IMR-90 (cell line): Measurements from ENCODE around the gene OSBPL9. TPM values are rescaled to one million over a fixed set of nuclear protein-coding genes. Genes with fewer than 3 reads are reported as not detected.

Experiments
- ATAC-seq: fragments of 200-7000 bp; cut with Tn5 transposase; 2 replicates; pipeline ENCODE4 v1.9.1; 2020; ENCODE audit warnings: low read depth, mild to moderate bottlenecking, moderate library complexity
- BruUV-seq: library from RNA; stranded (reverse); fragments of 400-500 nt; replicated peaks from 2 replicates; lab custom pipeline; 2021; lab: Mats Ljungman, UMichigan
- CTCF ChIA-PET: fragments of 300-600 bp; formaldehyde crosslinking; extraction: SDS; loops from one replicate; lab custom pipeline; 2021; ENCODE audit warnings: antibody characterized with exemption; lab: Yijun Ruan, JAX
- POLR2A ChIA-PET: fragments of 300-600 bp; sonication (Branson Sonifier 250); formaldehyde crosslinking; loops from one replicate; lab custom pipeline; 2022; ENCODE audit warnings: antibody characterized with exemption; ENCODE audit not compliant: unreplicated experiment; lab: Charles Lee
- DNase-seq: peaks from one replicate; pipeline ENCODE4 v3.0.0; 2013
- H2AFZ ChIP-seq: replicated peaks from 2 replicates; pipeline ENCODE3; 2013; ENCODE audit warnings: low read length, mild to moderate bottlenecking; ENCODE audit not compliant: poor library complexity
- H2AK5ac ChIP-seq: 2 replicates; pipeline ENCODE4 v1.6.1; 2013; ENCODE audit warnings: low read depth, low read length, inconsistent platforms
- H2AK9ac ChIP-seq: replicated peaks from 2 replicates; pipeline ENCODE3; 2013; ENCODE audit warnings: mild to moderate bottlenecking, low read depth, low read length, moderate library complexity; ENCODE audit not compliant: poor library complexity
- H2BK120ac ChIP-seq: 2 replicates; pipeline ENCODE4 v1.6.1; 2013; ENCODE audit warnings: low read depth, low read length, inconsistent platforms
- H2BK15ac ChIP-seq: 3 replicates; pipeline ENCODE4 v1.6.1; 2013; ENCODE audit warnings: low read depth, low read length, inconsistent platforms
- H2BK20ac ChIP-seq: 2 replicates; pipeline ENCODE4 v1.6.1; 2013; ENCODE audit warnings: low read depth, mild to moderate bottlenecking, inconsistent platforms, low read length, moderate library complexity
- H2BK5ac ChIP-seq: 2 replicates; pipeline ENCODE4 v1.6.1; 2013; ENCODE audit warnings: mild to moderate bottlenecking, low read depth, low read length, inconsistent platforms; ENCODE audit not compliant: poor library complexity, severe bottlenecking
- H3K14ac ChIP-seq: replicated peaks from 2 replicates; pipeline ENCODE4 v1.6.1; 2013; ENCODE audit warnings: low read depth, low read length, inconsistent platforms
- H3K18ac ChIP-seq: 2 replicates; pipeline ENCODE4 v1.6.1; 2013; ENCODE audit warnings: low read depth, low read length, control low read depth
- H3K23ac ChIP-seq: 2 replicates; pipeline ENCODE4 v1.6.1; 2013; ENCODE audit warnings: low read depth, low read length, inconsistent platforms
- H3K27ac ChIP-seq: 2 replicates; pipeline ENCODE4 v1.5.1; 2013; ENCODE audit warnings: mild to moderate bottlenecking, control low read depth, low read length; ENCODE audit not compliant: insufficient read depth
- H3K27me3 ChIP-seq: 2 replicates; pipeline ENCODE4 v1.6.1; 2013; ENCODE audit warnings: low read length; ENCODE audit not compliant: control insufficient read depth, insufficient read depth
- H3K36me3 ChIP-seq: 2 replicates; pipeline ENCODE4 v1.6.1; 2013; ENCODE audit warnings: low read length, mixed read lengths; ENCODE audit not compliant: control insufficient read depth, insufficient read depth
- H3K4ac ChIP-seq: 2 replicates; pipeline ENCODE4 v1.6.1; 2013; ENCODE audit warnings: low read depth, low read length, inconsistent platforms
- H3K4me1 ChIP-seq: 2 replicates; pipeline ENCODE4 v1.6.1; 2013; ENCODE audit warnings: low read length, mixed read lengths; ENCODE audit not compliant: control insufficient read depth, insufficient read depth
- H3K4me2 ChIP-seq: 2 replicates; pipeline ENCODE4 v1.6.1; 2013; ENCODE audit warnings: low read depth, mild to moderate bottlenecking, control low read depth, low read length, moderate library complexity
- H3K4me3 ChIP-seq: 2 replicates; pipeline ENCODE4 v1.5.1; 2013; ENCODE audit warnings: low read depth, mild to moderate bottlenecking, control low read depth, low read length, moderate library complexity; ENCODE audit not compliant: insufficient read depth
- H3K56ac ChIP-seq: 2 replicates; pipeline ENCODE4 v1.6.1; 2013; ENCODE audit warnings: low read length, inconsistent platforms; ENCODE audit not compliant: insufficient read depth; ENCODE audit errors: extremely low read depth
- H3K79me1 ChIP-seq, 2 experiments: 2 replicates each; pipeline ENCODE4 v1.6.1; 2013; ENCODE audit warnings: low read length in 2 of 2, inconsistent platforms in 1 of 2, low read depth in 1 of 2
- H3K9ac ChIP-seq: 2 replicates; pipeline ENCODE4 v1.6.1; 2013; ENCODE audit warnings: low read depth, low read length, control low read depth
- H3K9me1 ChIP-seq: 2 replicates; pipeline ENCODE4 v1.6.1; 2013; ENCODE audit warnings: low read length, inconsistent platforms; ENCODE audit not compliant: insufficient read depth
- H3K9me3 ChIP-seq: 2 replicates; pipeline ENCODE4 v1.6.1; 2013; ENCODE audit warnings: low read length; ENCODE audit not compliant: control insufficient read depth, insufficient read depth
- H4K20me1 ChIP-seq: 2 replicates; pipeline ENCODE4 v1.6.1; 2013; ENCODE audit warnings: low read length, inconsistent platforms; ENCODE audit not compliant: insufficient read depth
- H4K5ac ChIP-seq: 2 replicates; pipeline ENCODE4 v1.6.1; 2013; ENCODE audit warnings: mild to moderate bottlenecking, low read depth, low read length, control low read depth
- H4K8ac ChIP-seq, 2 experiments: 2 replicates each; pipeline ENCODE4 v1.6.1; 2013; ENCODE audit warnings: low read depth in 2 of 2, low read length in 2 of 2, control low read depth in 1 of 2, inconsistent platforms in 1 of 2
- H4K91ac ChIP-seq: 2 replicates; pipeline ENCODE4 v1.6.1; 2013; ENCODE audit warnings: low read depth, low read length, inconsistent platforms; ENCODE audit not compliant: insufficient read depth
- BHLHE40 ChIP-seq: fragments of 150-350 bp; IDR thresholded peaks from 2 replicates; pipeline ENCODE4 v1.6.1; 2016; ENCODE audit warnings: mild to moderate bottlenecking, low read depth, low read length
- CEBPB ChIP-seq: IDR thresholded peaks from 2 replicates; pipeline ENCODE4 v1.6.1; 2012; ENCODE audit warnings: low read depth, low read length, improper control_type of control experiment
- CHD1 ChIP-seq: IDR thresholded peaks from 2 replicates; pipeline ENCODE4 v1.6.1; 2012; ENCODE audit warnings: low read depth, low read length, improper control_type of control experiment
- FOS ChIP-seq: fragments of 150-350 bp; IDR thresholded peaks from 2 replicates; pipeline ENCODE4 v1.6.1; 2016; ENCODE audit warnings: low read depth, low read length
- MAFK ChIP-seq: IDR thresholded peaks from 2 replicates; pipeline ENCODE4 v1.6.1; 2012; ENCODE audit warnings: low read depth, low read length, improper control_type of control experiment
- MAZ ChIP-seq: IDR thresholded peaks from 2 replicates; pipeline ENCODE4 v1.6.1; 2012; ENCODE audit warnings: low read depth, mild to moderate bottlenecking, low read length, improper control_type of control experiment, moderate library complexity, borderline replicate concordance
- POLR2A ChIP-seq: IDR thresholded peaks from 2 replicates; pipeline ENCODE4 v1.6.1; 2012; ENCODE audit warnings: mild to moderate bottlenecking, low read depth, low read length
- RAD21 ChIP-seq: IDR thresholded peaks from 2 replicates; pipeline ENCODE4 v1.6.1; 2012; ENCODE audit warnings: low read length, improper control_type of control experiment
- RFX5 ChIP-seq: IDR thresholded peaks from 2 replicates; pipeline ENCODE4 v1.8.0; 2012; ENCODE audit warnings: low read depth, mild to moderate bottlenecking, low read length, moderate library complexity
- SMC3 ChIP-seq: fragments of 150-350 bp; IDR thresholded peaks from 2 replicates; pipeline ENCODE4 v1.6.1; 2016; ENCODE audit warnings: low read depth, mild to moderate bottlenecking, antibody characterized with exemption, low read length, moderate library complexity
- WGBS, 2 experiments: methylation state at CpG; one replicate each; pipeline versions ENCODE4 v1.1.5 to v1.1.7; 2013; ENCODE audit warnings: missing lambda C conversion rate in 2 of 2; ENCODE audit not compliant: insufficient read length in 1 of 2; ENCODE audit errors: extremely low coverage in 2 of 2; 5-methylcytosine and 5-hydroxymethylcytosine counted together
- dilution Hi-C: fragments of 300-500 bp; cut with HindIII; formaldehyde crosslinking; loops from one replicate; pipeline ENCODE4 v1.14.3; 2018; ENCODE audit warnings: low sequenced_read_pairs; ENCODE audit not compliant: unreplicated experiment
- in situ Hi-C: fragments of 300-500 bp; cut with MboI; formaldehyde crosslinking; loops from 3 replicates; pipeline ENCODE4 v1.14.3; 2019; ENCODE audit warnings: low sequenced_read_pairs, inconsistent platforms, mixed read lengths
- intact Hi-C: fragments of 100-400 bp; cut with micrococcal nuclease; formaldehyde crosslinking; loops from 2 replicates; pipeline ENCODE4 v1.10.0; 2022
- polyA plus RNA-seq, 3 experiments: library from polyadenylated mRNA; depleted of rRNA; stranded (reverse); fragments of >200 nt; gene quantifications; 2 replicates each; pipeline ENCODE4 v1.2.3, GENCODE V29; 2012; ENCODE audit warnings: low replicate concordance in 1 of 3
- total RNA-seq: library from RNA; depleted of rRNA; stranded (reverse); fragments of >200 nt; gene quantifications from 2 replicates; pipeline ENCODE4 v1.2.3, GENCODE V29; 2012
- TF ChIP-seq, protein P1 (sequence below): fragments of 150-350 bp; IDR thresholded peaks from 2 replicates; pipeline ENCODE4 v1.6.1; 2017; ENCODE audit warnings: mild to moderate bottlenecking, antibody characterized with exemption, low read length, low read depth
- TF ChIP-seq, protein P2 (sequence below): fragments of 150-350 bp; IDR thresholded peaks from 2 replicates; pipeline ENCODE4 v1.6.1; 2016; ENCODE audit warnings: low read depth, mild to moderate bottlenecking, low read length, moderate library complexity, borderline replicate concordance

Gene OSBPL9
- total and polyA plus RNA-seq, 2 of the 4 experiments (the other 2 are of a cell fraction): 51.4 to 127 TPM

DNA sequence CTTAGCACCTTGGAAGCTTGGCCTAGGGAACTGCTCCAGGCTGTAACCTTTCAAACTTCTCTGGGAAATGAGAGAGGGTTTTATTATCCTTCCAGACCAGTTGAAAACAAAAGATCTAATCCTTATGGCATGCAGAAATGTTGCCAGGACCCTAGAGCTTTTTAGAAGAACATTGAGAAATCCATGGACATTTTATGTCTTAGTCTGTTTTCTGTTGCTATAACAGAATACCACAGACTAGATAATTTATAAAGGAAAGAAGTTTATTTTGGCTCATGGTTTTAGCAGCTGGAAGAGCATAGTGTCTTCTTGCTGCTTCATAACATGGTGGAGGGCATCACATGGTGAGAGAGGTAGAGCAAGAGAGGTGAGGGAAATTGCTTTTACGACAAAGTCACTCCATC lies 25.8 kb downstream of the OSBPL9 start:
- H3K18ac ChIP-seq: peak overlapping the region; percentile 95; the same call in 1 of the 2 replicates
- no TSS peak for BruUV-seq
- H3K4me1 ChIP-seq: peaks cover 18% of the 10 kb centered on the region
- CTCF ChIA-PET: no interaction called here
- no peak overlapping the region for H2AK9ac ChIP-seq
- H2BK15ac ChIP-seq: peak overlapping the region; percentile 79; the same call in 2 of the 3 replicates
- peak overlapping the region; percentile 81 for H3K4ac ChIP-seq
- in situ Hi-C loops (no loop called here), dilution Hi-C loops (no loop called here), intact Hi-C loops (no loop called here)
- H4K20me1 ChIP-seq: no peaks in the 10 kb centered on the region
- H3K9me3 ChIP-seq: no peaks in the 10 kb centered on the region
- peak overlapping the region; percentile 69; the same call in 1 of the 2 replicates for H4K91ac ChIP-seq
- ATAC-seq: peak; percentile 87
- H3K27me3 ChIP-seq: no peaks in the 10 kb centered on the region
- peak overlapping the region; percentile 77 for H3K14ac ChIP-seq
- H3K36me3 ChIP-seq: no peaks in the 10 kb centered on the region
- POLR2A ChIA-PET: no interaction called here
- peak overlapping the region; percentile 84 for H2BK120ac ChIP-seq
- peak overlapping the region; percentile 25; the same call in 1 of the 2 replicates for H3K23ac ChIP-seq
- peak overlapping the region; percentile 45; the same call in 1 of the 2 replicates for H3K56ac ChIP-seq
- H3K4me2 ChIP-seq: peak overlapping the region; percentile 78; the same call in 1 of the 2 replicates
- DNase-seq: peak; percentile 96
- peaks cover 12% of the 10 kb centered on the region for H3K9me1 ChIP-seq
- peak overlapping the region; percentile 76; the same call in 1 of the 2 replicates for H3K27ac ChIP-seq
- H2BK20ac ChIP-seq: peak overlapping the region; percentile 72
- H2AFZ ChIP-seq: no peak overlapping the region
- TF ChIP-seq CEBPB: peak; percentile 87
- TF ChIP-seq, protein P1, sequence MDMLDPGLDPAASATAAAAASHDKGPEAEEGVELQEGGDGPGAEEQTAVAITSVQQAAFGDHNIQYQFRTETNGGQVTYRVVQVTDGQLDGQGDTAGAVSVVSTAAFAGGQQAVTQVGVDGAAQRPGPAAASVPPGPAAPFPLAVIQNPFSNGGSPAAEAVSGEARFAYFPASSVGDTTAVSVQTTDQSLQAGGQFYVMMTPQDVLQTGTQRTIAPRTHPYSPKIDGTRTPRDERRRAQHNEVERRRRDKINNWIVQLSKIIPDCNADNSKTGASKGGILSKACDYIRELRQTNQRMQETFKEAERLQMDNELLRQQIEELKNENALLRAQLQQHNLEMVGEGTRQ: no peak; the same call in 1 of the 2 replicates
- no peak for TF ChIP-seq POLR2A
- TF ChIP-seq CHD1: no peak
- 0 out of 2 replicates have a peak, but pooled peaks have one; percentile 1 for TF ChIP-seq RAD21
- no peak for TF ChIP-seq FOS
- TF ChIP-seq, protein P2, sequence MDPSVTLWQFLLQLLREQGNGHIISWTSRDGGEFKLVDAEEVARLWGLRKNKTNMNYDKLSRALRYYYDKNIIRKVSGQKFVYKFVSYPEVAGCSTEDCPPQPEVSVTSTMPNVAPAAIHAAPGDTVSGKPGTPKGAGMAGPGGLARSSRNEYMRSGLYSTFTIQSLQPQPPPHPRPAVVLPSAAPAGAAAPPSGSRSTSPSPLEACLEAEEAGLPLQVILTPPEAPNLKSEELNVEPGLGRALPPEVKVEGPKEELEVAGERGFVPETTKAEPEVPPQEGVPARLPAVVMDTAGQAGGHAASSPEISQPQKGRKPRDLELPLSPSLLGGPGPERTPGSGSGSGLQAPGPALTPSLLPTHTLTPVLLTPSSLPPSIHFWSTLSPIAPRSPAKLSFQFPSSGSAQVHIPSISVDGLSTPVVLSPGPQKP: no peak
- no peak for TF ChIP-seq RFX5
- no peak for TF ChIP-seq SMC3
- 0 out of 2 replicates have a peak, but pooled peaks have one; percentile 3 for TF ChIP-seq BHLHE40
- 0 out of 2 replicates have a peak, but pooled peaks have one; percentile 4 for TF ChIP-seq MAFK
- no peak for TF ChIP-seq MAZ
- H3K9ac ChIP-seq: no peak overlapping the region; the same call in 1 of the 2 replicates
- peak overlapping the region; percentile 94 for H2BK5ac ChIP-seq
- peak overlapping the region in 1 of 2 experiments; percentile 58; a peak in 2 of 4 replicates for H4K8ac ChIP-seq
- no CpG with 5 or more reads among the region's 1 CpG for WGBS, 2 experiments
- peaks cover 34 to 69% of the 10 kb centered on the region in 2 experiments for H3K79me1 ChIP-seq
- peak overlapping the region; percentile 75; the same call in 1 of the 2 replicates for H4K5ac ChIP-seq
- no peak overlapping the region for H3K4me3 ChIP-seq
- H2AK5ac ChIP-seq: peak overlapping the region; percentile 81; the same call in 1 of the 2 replicates
